GM18868 (cell line): ENCODE results near the gene RIMS1.
A peak's percentile ranks its signal among the peaks of the same experiment; 100 is the strongest.

ENCODE experiments used
- ATAC-seq: cut with Tn5 transposase; IDR thresholded peaks from one replicate; pipeline ENCODE4 v1.9.1; 2021; ENCODE audit warnings: mild to moderate bottlenecking, moderate library complexity; ENCODE audit not compliant: unreplicated experiment

RIMS1 gene

DNA sequence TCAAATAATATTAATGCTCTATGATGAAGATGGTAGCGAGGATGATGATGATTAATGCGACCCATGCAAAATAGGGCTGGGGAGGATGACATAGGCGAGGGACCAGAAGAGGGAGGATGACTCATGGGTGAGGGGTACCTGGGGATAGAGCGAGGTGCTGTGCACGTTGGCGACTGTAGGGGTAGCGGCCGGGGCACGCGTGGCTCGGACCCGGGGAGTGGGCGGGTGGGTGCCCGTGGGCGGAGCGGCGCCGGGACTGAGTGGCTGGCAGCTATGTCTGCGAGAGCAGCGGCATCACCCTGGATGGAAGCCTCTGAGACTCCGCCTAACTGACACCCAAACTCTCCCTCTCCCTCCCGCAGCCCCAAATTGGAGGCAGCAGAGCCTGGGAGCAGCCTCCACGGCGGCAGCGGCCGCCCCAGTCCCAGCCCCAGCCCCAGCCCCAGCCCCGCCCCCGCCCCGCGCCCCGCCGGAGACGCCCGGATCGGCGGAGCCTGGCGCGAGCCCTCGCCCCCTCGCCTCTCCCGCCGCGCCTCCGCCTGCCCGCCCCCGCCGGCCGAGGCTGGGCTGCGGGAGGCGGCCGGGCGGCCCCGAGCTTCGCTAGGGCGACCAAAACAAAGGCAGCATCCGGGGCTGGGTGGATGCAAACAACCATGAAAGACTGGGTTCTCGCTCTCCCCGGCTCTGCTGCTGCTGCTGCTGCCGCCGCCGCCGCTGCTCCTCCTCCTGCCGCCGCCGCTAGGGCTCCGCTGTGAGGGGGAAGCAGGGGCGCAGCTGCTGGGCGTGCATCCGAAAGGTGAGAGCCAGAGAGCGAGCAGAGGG lies at the start of gene RIMS1:
TSS of gene RIMS1 (plus strand) at position 367 of the 822 bp plus-strand sequence. CDS start 474 bp downstream, outside the sequence.
- peak; percentile 88 for ATAC-seq

- no peak for ATAC-seq
Observed at GRCh38 chr6:71851214-71851613, 35.1 kb upstream of the RIMS1 start.

- no peak for ATAC-seq
Observed at GRCh38 chr6:71852948-71853347, 33.4 kb upstream of the RIMS1 start.

- ATAC-seq, result peak; percentile 79
Observed at GRCh38 chr6:71855406-71855805, 30.9 kb upstream of the RIMS1 start.

DNA sequence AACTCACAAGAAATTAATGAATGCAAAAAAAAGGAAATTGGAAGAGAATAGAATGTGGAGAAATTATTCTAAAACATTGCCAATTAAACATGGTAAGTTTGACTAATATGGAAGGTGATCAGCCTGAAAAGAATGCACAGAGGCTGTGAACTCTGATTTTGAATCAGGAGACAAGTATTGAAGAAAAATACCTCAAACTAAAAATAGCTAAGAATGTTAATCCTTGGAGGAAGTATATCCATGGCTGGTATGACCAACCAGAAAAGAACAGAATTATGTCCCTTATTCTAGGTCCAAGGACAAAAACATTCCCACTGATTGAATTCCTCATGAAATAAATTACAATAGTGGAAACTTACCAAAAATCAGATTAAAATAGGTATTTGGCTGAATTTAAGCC lies 7.3 kb upstream of the RIMS1 start:
- no peak for ATAC-seq

- no peak for ATAC-seq
Observed at GRCh38 chr6:71887006-71887743, 825 bp downstream of the RIMS1 start.

DNA sequence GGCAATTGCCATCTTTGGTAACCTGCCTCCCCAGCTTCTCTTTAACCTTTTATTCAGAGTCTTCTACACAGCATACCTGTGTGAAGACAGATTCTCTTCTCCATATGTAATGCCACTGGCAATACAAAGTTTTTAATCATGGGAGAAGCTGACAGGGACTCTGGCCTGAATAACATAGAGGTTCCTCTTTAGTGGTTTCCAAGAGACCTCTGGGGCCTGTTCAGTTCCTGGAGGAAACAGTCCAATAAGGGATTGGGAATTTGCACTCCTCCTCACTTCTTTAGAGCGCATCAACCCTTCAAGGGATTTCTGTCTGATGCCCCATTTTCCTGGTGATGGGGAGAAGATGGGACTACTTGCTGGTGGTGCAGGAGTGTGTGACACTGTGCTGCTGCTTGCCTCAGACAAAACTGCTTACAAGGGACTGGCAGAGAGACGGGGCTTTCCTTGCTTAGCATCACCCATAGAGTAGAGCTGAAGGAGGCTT lies 1.4 kb downstream of the RIMS1 start:
- no peak for ATAC-seq

GRCh38 chr6:71888756-71889340 lies 2.5 kb downstream of the RIMS1 start:
- no peak for ATAC-seq

- no peak for ATAC-seq
Observed at GRCh38 chr6:71889366-71889765, 3.0 kb downstream of the RIMS1 start.

DNA sequence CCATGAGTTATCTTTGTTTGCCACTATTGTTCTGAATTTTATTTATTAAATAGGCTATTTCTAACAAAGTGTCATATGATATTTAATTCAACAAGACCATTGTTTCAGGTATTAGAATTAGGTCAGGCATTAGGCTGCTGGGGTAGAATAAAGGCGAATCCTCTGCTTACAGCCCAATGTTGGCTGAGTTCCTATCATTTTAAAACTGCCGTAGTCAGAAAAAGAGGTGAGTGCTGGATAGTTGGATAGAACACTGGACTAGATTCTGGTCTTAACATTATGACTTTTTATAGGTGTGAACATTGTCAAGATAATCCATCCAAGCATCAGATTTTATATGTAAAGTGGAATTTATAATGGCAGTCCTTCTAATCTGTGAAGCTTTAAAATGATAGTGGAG lies 6.3 kb downstream of the RIMS1 start:
- ATAC-seq, result no peak

DNA sequence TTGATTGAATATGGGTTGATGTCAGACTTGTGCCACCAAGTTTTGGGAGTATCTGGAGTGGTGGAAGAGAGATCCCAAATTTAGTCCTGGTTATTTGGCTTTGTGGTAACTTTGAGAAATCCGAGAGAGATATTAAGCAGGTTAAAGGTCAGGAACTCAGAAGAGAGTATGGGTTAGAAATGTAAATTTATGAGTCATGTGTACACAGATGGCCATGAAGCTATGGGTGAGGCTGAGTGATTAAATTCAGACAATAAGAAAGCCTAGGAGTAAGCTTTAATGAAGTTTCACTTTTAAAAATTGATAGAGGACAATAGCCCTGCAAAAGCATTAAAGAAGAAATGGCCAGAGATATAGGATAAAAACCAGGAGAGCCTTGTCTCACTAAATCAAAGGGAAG lies 14.3 kb downstream of the RIMS1 start:
- ATAC-seq, result peak; percentile 35

- ATAC-seq, result peak; percentile 91
Observed at GRCh38 chr6:71902261-71902660, 15.9 kb downstream of the RIMS1 start.

- no peak for ATAC-seq
Observed at GRCh38 chr6:71906813-71907212, 20.5 kb downstream of the RIMS1 start.

DNA sequence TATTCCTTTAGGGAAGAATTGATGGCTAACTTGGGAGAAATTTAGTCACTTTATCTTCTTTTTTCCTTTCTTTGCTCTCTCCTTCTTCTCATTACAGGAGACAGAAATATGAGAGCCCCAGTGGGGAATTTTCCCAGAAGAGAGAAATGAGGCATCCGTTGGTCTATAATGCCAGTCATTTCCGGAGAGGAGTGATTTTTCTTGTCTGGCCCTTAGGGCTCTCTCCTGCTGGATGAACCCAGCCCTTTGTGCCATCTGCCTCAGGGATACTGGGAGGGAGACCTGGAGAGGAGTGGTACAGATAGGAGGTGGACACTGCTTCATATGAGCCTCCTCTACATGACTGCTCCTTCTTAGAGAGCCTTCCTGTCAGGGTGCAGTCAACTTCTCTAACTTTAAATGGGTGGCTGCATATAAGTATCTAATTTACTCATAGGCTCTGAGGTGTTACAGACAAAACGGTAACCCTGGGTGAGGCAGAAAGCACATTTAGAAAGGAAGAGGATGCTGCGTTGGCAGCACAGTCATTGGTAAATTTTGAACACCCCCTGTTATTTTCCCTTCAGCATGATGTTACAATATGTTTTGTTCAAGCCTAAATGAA lies 21.9 kb downstream of the RIMS1 start:
- peak; percentile 91 for ATAC-seq

GRCh38 chr6:71913444-71914234 lies 27.3 kb downstream of the RIMS1 start:
- ATAC-seq, result no peak

- ATAC-seq, result no peak
Observed at GRCh38 chr6:71929047-71929446, 42.7 kb downstream of the RIMS1 start.

GRCh38 chr6:71933881-71934280 lies 47.5 kb downstream of the RIMS1 start:
- ATAC-seq, result no peak

DNA sequence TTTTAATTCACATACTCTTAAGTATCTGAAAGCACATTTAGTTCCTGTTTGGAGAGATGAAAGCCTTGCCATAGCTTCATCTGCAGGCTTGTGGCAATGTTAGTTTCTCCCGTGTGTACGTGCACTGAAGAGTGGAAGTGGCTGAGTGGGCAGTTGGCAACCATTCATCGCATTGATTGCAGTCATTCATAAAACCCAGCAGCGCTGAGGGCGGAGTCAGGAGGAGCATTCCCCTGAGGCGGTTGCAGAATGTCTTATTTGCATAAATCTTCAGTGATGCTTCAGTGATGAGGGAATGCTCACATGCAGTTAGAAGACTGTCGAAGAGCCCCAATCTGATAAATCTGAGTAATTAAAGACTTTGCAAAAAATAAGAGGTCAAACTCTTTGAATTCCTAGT lies 79.1 kb downstream of the RIMS1 start:
- ATAC-seq, result peak; percentile 41

- peak; percentile 43 for ATAC-seq
Observed at GRCh38 chr6:71967436-71967835, 81.1 kb downstream of the RIMS1 start.

GRCh38 chr6:71977884-71978283 lies 91.5 kb downstream of the RIMS1 start:
- peak; percentile 41 for ATAC-seq
